Activated naive CD8-positive, alpha-beta T cell treated with anti-CD3 and anti-CD28 coated beads for 36 hours (primary cell): ENCODE measurements around the gene ACVR2A. TPM values are rescaled to one million over a fixed set of nuclear protein-coding genes. Genes with fewer than 3 reads are reported as not detected.

Experiments used
- DNase-seq: peaks from one replicate; pipeline ENCODE4 v3.0.0; 2021
- H3K27ac Mint-ChIP-seq: one replicate; pipeline ENCODE4 v1.8.0; 2022; ENCODE audit warnings: mild to moderate bottlenecking, moderate library complexity, mixed read lengths
- H3K27me3 Mint-ChIP-seq: one replicate; pipeline ENCODE4 v1.8.0; 2022; ENCODE audit warnings: mild to moderate bottlenecking, mixed read lengths
- H3K36me3 Mint-ChIP-seq: one replicate; pipeline ENCODE4 v1.8.0; 2021; ENCODE audit warnings: mild to moderate bottlenecking, mixed read lengths
- H3K4me1 Mint-ChIP-seq: one replicate; pipeline ENCODE4 v1.8.0; 2021; ENCODE audit warnings: mixed read lengths
- H3K4me3 Mint-ChIP-seq: one replicate; pipeline ENCODE4 v1.8.0; 2022; ENCODE audit warnings: mild to moderate bottlenecking, moderate library complexity, mixed read lengths
- H3K9me3 Mint-ChIP-seq: one replicate; pipeline ENCODE4 v1.8.0; 2022; ENCODE audit warnings: mixed read lengths
- total RNA-seq, 2 experiments: library from RNA; stranded (reverse); gene quantifications; one replicate each; pipeline ENCODE4 v1.2.3, GENCODE V29; 2021

Gene ACVR2A
- total RNA-seq: 1 to 10 TPM; 1.6 to 1.9 TPM

DNA sequence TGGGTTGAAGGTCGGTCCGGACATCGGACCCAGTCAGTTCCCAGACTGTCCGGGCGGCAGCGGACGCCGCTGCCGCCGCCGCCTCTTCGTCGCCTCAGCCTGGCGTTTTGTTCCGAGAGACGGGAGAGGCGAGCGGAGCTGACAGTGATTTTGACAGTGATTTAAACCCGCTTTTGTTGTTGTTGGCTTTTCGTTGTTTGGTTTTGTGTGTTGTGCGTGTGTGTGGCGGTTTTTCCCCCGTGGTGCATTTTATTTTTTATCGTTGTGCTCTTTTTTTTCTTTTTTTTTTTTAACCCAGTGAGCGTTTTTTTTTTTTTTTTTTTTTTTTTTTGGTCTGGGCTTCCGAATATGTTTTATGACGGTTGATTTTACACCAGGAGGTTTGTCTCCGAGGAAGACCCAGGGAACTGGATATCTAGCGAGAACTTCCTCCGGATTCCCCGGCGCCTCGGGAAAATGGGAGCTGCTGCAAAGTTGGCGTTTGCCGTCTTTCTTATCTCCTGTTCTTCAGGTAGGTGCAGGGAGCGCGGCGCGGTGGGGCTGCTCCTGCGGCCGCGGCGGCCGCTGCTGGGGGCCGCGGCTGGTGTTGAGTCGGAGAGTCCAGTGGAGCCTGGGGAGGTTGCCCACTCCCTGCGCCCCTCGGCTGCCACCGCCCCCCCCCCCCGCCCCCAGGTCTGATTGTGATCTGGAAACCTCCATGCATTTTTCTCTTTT, at the start of gene ACVR2A:
ACVR2A (plus strand) TSS at position 333 of the 714 bp plus-strand sequence; CDS start at position 457, 124 bp downstream.
- peak within 1 kb of the TSS; percentile 80 for H3K27ac Mint-ChIP-seq
- peaks cover 33% of the 10 kb centered on the region for H3K4me1 Mint-ChIP-seq
- peak within 1 kb of the TSS; percentile 89 for H3K4me3 Mint-ChIP-seq
- peaks cover 24% of the 10 kb centered on the region for H3K27me3 Mint-ChIP-seq
- no peaks in the 10 kb centered on the region for H3K9me3 Mint-ChIP-seq
- H3K36me3 Mint-ChIP-seq: peaks cover 2% of the 10 kb centered on the region
- DNase-seq: no peak

DNA sequence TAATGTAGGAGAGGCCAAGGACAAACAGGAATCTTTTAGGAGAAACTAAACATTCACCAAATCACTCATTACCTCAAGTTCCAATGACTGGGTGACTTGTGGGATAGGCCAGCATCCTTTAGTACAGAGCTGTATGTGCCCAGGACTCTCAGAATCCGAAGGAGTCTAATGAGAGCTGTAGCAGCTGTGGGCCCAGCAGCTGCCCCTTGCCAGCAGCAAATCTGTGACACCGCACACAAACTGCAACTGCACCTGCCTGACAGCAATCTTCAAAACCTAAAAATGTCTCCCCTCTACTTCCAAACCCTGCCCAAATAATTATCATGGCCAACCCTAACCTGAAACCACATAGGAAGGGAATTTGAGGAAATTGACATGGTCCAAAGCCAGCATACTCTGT, 44.5 kb upstream of the ACVR2A start:
- Mint-ChIP-seq H3K4me1 (peaks cover 8% of the 10 kb centered on the region), H3K4me3 (no peak overlapping the region), H3K27me3 (no peaks in the 10 kb centered on the region), H3K36me3 (no peaks in the 10 kb centered on the region), H3K9me3 (no peaks in the 10 kb centered on the region), H3K27ac (no peak overlapping the region)
- no peak for DNase-seq

GRCh38 chr2:147806846-147807245, 38.0 kb upstream of the ACVR2A start:
- Mint-ChIP-seq H3K9me3 (no peaks in the 10 kb centered on the region), H3K27me3 (peaks cover 3% of the 10 kb centered on the region), H3K36me3 (no peaks in the 10 kb centered on the region), H3K4me1 (no peaks in the 10 kb centered on the region), H3K4me3 (no peak overlapping the region), H3K27ac (no peak overlapping the region)
- no peak for DNase-seq

DNA sequence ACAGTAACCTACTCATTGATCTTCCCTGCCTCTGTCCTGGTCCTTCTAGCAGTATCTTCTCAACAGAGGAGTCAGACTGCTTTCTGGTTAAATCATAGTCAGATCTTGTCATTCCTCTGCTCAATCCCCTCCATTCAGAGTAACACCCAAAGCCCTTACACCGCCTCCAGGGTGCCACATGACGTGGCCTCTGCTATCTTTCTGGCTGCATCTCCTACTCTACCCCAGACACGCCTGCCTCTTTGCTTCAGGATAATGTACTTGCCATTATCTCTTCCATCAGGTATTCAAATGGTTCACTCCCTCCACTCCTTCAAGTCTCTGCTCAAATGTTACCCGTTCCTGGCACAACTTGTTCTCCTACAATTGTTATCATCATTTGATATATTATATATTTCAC, 36.3 kb upstream of the ACVR2A start:
- H3K4me3 Mint-ChIP-seq: no peak overlapping the region
- no peaks in the 10 kb centered on the region for H3K36me3 Mint-ChIP-seq
- H3K27ac Mint-ChIP-seq: no peak overlapping the region
- DNase-seq: no peak
- peaks cover 3% of the 10 kb centered on the region for H3K27me3 Mint-ChIP-seq
- no peaks in the 10 kb centered on the region for H3K4me1 Mint-ChIP-seq
- H3K9me3 Mint-ChIP-seq: no peaks in the 10 kb centered on the region

- no peak overlapping the region for H3K27ac Mint-ChIP-seq
- no peaks in the 10 kb centered on the region for H3K4me1 Mint-ChIP-seq
- H3K27me3 Mint-ChIP-seq: peaks cover 3% of the 10 kb centered on the region
- no peaks in the 10 kb centered on the region for H3K36me3 Mint-ChIP-seq
- H3K4me3 Mint-ChIP-seq: no peak overlapping the region
- no peak for DNase-seq
- no peaks in the 10 kb centered on the region for H3K9me3 Mint-ChIP-seq
Measured at GRCh38 chr2:147810883-147811765, 33.7 kb upstream of the ACVR2A start.

DNA sequence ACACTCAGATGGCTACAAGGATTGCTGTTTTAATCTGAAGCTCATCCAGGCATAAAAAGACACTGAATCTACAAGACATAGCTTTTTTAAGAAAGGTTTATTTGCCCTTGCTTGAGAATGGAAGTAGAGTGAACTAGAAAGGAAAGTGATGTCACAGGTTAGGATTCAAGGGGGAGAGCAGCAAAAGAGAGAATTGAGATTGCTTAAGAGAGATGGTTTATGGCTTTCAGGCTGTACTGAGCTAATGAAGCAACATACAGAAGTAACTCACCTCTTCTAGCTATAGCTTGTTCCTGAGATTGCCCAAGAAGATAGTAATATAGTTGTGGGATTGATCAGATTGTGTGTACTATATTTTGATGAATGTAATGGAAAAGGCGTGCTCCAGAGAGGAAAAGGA, 26.1 kb upstream of the ACVR2A start:
- no peaks in the 10 kb centered on the region for H3K4me1 Mint-ChIP-seq
- no peak overlapping the region for H3K27ac Mint-ChIP-seq
- peaks cover 10% of the 10 kb centered on the region for H3K27me3 Mint-ChIP-seq
- H3K9me3 Mint-ChIP-seq: peaks cover 9% of the 10 kb centered on the region
- H3K4me3 Mint-ChIP-seq: no peak overlapping the region
- H3K36me3 Mint-ChIP-seq: peaks cover 2% of the 10 kb centered on the region
- no peak for DNase-seq

DNA sequence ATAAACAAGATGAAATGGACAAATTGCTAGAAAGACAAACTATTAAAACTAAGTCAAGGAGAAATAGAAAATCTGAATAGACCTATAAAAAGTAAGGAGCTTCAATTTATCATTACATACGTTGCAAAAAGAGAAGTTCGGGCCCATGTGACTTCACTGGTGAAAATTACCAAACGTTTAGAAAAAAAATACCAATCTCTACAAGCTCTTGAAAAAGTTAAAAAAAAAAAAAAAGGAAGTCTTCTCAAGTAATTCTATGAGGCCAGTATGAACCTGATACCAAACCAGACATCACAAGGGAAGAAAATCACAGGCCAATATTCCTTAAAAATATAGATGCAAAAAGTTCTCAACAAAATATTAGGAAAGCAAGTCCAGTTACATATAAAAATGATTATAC, 20.2 kb upstream of the ACVR2A start:
- DNase-seq: no peak
- Mint-ChIP-seq H3K27me3 (peaks cover 12% of the 10 kb centered on the region), H3K4me3 (no peak overlapping the region), H3K4me1 (no peaks in the 10 kb centered on the region), H3K36me3 (peaks cover 2% of the 10 kb centered on the region), H3K27ac (no peak overlapping the region), H3K9me3 (peaks cover 9% of the 10 kb centered on the region)

- Mint-ChIP-seq H3K4me3 (no peak overlapping the region), H3K9me3 (peaks cover 9% of the 10 kb centered on the region), H3K36me3 (peaks cover 2% of the 10 kb centered on the region), H3K4me1 (no peaks in the 10 kb centered on the region), H3K27ac (no peak overlapping the region), H3K27me3 (peaks cover 12% of the 10 kb centered on the region)
- no peak for DNase-seq
Measured at GRCh38 chr2:147826278-147827087, 18.3 kb upstream of the ACVR2A start.

GRCh38 chr2:147827088-147827375, 17.8 kb upstream of the ACVR2A start:
- Mint-ChIP-seq H3K9me3 (peaks cover 9% of the 10 kb centered on the region), H3K36me3 (peaks cover 2% of the 10 kb centered on the region), H3K4me3 (no peak overlapping the region), H3K4me1 (no peaks in the 10 kb centered on the region), H3K27ac (no peak overlapping the region), H3K27me3 (peaks cover 12% of the 10 kb centered on the region)
- DNase-seq: no peak

DNA sequence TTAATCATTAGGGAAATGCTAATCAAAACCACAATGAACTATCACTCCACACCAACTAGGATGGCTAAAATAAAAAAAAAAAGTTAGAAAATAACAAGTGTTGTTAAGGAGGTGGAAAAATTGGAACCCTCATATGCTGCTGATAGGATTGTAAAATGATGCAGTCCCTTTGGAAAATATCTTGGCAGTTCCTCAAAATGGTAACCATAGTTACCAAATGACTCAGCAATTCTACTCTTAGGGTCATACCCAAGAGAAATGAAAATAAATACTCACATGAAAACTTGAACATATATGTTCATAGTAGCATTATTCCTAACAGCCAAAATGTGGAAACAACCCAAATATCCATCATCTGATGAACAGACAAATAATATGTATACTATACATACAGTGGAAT, 15.7 kb upstream of the ACVR2A start:
- DNase-seq: no peak
- peaks cover 12% of the 10 kb centered on the region for H3K27me3 Mint-ChIP-seq
- H3K4me3 Mint-ChIP-seq: no peak overlapping the region
- H3K36me3 Mint-ChIP-seq: no peaks in the 10 kb centered on the region
- no peaks in the 10 kb centered on the region for H3K4me1 Mint-ChIP-seq
- H3K27ac Mint-ChIP-seq: no peak overlapping the region
- no peaks in the 10 kb centered on the region for H3K9me3 Mint-ChIP-seq

- no peak for DNase-seq
- no peak overlapping the region for H3K4me3 Mint-ChIP-seq
- no peaks in the 10 kb centered on the region for H3K36me3 Mint-ChIP-seq
- H3K27ac Mint-ChIP-seq: no peak overlapping the region
- H3K27me3 Mint-ChIP-seq: peaks cover 23% of the 10 kb centered on the region
- H3K4me1 Mint-ChIP-seq: no peaks in the 10 kb centered on the region
- H3K9me3 Mint-ChIP-seq: no peaks in the 10 kb centered on the region
Measured at GRCh38 chr2:147836099-147836498, 8.7 kb upstream of the ACVR2A start.

GRCh38 chr2:147843391-147843863, 1.4 kb upstream of the ACVR2A start:
- peak overlapping the region; percentile 83 for H3K4me3 Mint-ChIP-seq
- no peak for DNase-seq
- peaks cover 24% of the 10 kb centered on the region for H3K27me3 Mint-ChIP-seq
- H3K27ac Mint-ChIP-seq: peak overlapping the region; percentile 68
- peaks cover 32% of the 10 kb centered on the region for H3K4me1 Mint-ChIP-seq
- peaks cover 2% of the 10 kb centered on the region for H3K36me3 Mint-ChIP-seq
- no peaks in the 10 kb centered on the region for H3K9me3 Mint-ChIP-seq

GRCh38 chr2:147843864-147844696, 749 bp upstream of the ACVR2A start:
- H3K27me3 Mint-ChIP-seq: peaks cover 24% of the 10 kb centered on the region

DNA sequence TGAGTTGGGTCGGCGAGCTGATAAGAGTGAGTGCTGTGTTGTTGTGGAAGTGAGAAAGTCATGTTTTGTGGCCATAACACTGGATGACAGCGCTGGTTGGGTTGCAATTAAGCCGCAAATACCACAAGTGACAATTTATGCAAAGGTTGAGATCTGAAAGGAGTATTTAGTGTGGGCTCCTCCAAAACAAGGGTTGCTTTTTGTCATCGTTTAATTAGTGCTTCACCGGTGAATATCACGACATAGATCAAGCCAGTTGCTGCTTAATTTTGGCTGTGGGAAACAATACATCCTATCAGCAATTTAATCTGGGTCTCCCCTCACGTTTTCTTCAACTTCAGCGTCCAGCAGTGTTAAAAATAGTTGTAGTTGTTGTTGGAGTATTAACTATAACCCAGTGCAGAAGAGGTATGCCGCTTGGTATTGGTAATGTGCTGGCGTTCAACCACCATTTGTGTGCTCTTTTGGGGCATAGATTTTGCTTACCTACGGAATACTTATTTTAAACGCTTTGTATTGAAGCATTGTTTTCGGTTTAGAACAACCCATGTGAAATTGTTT, 662 bp downstream of the ACVR2A start:
- H3K4me3 Mint-ChIP-seq: peak overlapping the region; percentile 89
- H3K27me3 Mint-ChIP-seq: peaks cover 24% of the 10 kb centered on the region
- H3K9me3 Mint-ChIP-seq: no peaks in the 10 kb centered on the region
- H3K36me3 Mint-ChIP-seq: peaks cover 6% of the 10 kb centered on the region
- H3K4me1 Mint-ChIP-seq: peaks cover 37% of the 10 kb centered on the region
- peak overlapping the region; percentile 75 for H3K27ac Mint-ChIP-seq
- DNase-seq: peak; percentile 50

More at GRCh38 chr2:147843864-147844696, 749 bp upstream of the ACVR2A start:
- H3K27ac Mint-ChIP-seq: peak overlapping the region; percentile 80
- peak overlapping the region; percentile 89 for H3K4me3 Mint-ChIP-seq
- H3K4me1 Mint-ChIP-seq: peaks cover 33% of the 10 kb centered on the region
- no peaks in the 10 kb centered on the region for H3K9me3 Mint-ChIP-seq
- peak; percentile 90 for DNase-seq
- H3K36me3 Mint-ChIP-seq: peaks cover 2% of the 10 kb centered on the region
